Trophoblast cell (in vitro differentiated cells and primary cell): ENCODE data around the gene NRXN2.
A peak's percentile ranks its signal among the peaks of the same experiment; 100 is the strongest.

Experiments
- DNase-seq, 2 donors: peaks; one replicate each; pipeline ENCODE4 v3.0.0-alpha.2; 2016
- H2AFZ ChIP-seq: 2 replicates; pipeline ENCODE4 v1.6.1; 2013; ENCODE audit warnings: low read length, moderate library complexity, mild to moderate bottlenecking; ENCODE audit not compliant: insufficient read depth, poor library complexity
- H2AK5ac ChIP-seq: 2 replicates; pipeline ENCODE4 v1.6.1; 2013; ENCODE audit warnings: mild to moderate bottlenecking, low read length
- H2BK120ac ChIP-seq: 2 replicates; pipeline ENCODE4 v1.6.1; 2013; ENCODE audit warnings: low read length, mild to moderate bottlenecking, moderate library complexity; ENCODE audit not compliant: insufficient read depth, poor library complexity
- H2BK12ac ChIP-seq: 2 replicates; pipeline ENCODE4 v1.6.1; 2013; ENCODE audit warnings: mild to moderate bottlenecking, low read length, moderate library complexity
- H2BK5ac ChIP-seq: 2 replicates; pipeline ENCODE4 v1.6.1; 2013; ENCODE audit warnings: low read length, low read depth, moderate library complexity, mild to moderate bottlenecking; ENCODE audit not compliant: poor library complexity
- H3K14ac ChIP-seq: 2 replicates; pipeline ENCODE4 v1.6.1; 2013; ENCODE audit warnings: mild to moderate bottlenecking, low read length
- H3K18ac ChIP-seq: 2 replicates; pipeline ENCODE4 v1.6.1; 2013; ENCODE audit warnings: mild to moderate bottlenecking, low read length
- H3K23ac ChIP-seq: 2 replicates; pipeline ENCODE4 v1.6.1; 2013; ENCODE audit warnings: low read length
- H3K27ac ChIP-seq: 2 replicates; pipeline ENCODE4 v1.5.1; 2013; ENCODE audit warnings: low read depth, mild to moderate bottlenecking, inconsistent platforms, low read length, moderate library complexity
- H3K27me3 ChIP-seq: 2 replicates; pipeline ENCODE4 v1.6.1; 2013; ENCODE audit warnings: inconsistent platforms, mild to moderate bottlenecking, low read length, moderate library complexity; ENCODE audit not compliant: insufficient read depth
- H3K36me3 ChIP-seq, 2 experiments: 1 replicate in 1 of 2; 2 replicates in 1 of 2; pipeline ENCODE4 v1.6.1; 2013; ENCODE audit warnings: low read length in 2 of 2, mild to moderate bottlenecking in 2 of 2, moderate library complexity in 1 of 2; ENCODE audit not compliant: insufficient read depth in 2 of 2, control insufficient read depth in 1 of 2
- H3K4ac ChIP-seq: 2 replicates; pipeline ENCODE4 v1.6.1; 2013; ENCODE audit warnings: low read depth, mild to moderate bottlenecking, low read length, moderate library complexity
- H3K4me1 ChIP-seq, 2 experiments: 1 replicate in 1 of 2; 2 replicates in 1 of 2; pipeline ENCODE4 v1.6.1; 2013; ENCODE audit warnings: low read length in 2 of 2, mild to moderate bottlenecking in 2 of 2, moderate library complexity in 1 of 2; ENCODE audit not compliant: insufficient read depth in 2 of 2, control insufficient read depth in 1 of 2
- H3K4me2 ChIP-seq: 2 replicates; pipeline ENCODE4 v1.6.1; 2013; ENCODE audit warnings: inconsistent platforms, mild to moderate bottlenecking, low read length, moderate library complexity
- H3K4me3 ChIP-seq: 2 replicates; pipeline ENCODE4 v1.5.1; 2013; ENCODE audit warnings: mild to moderate bottlenecking, low read depth, low read length, inconsistent platforms
- H3K79me1 ChIP-seq: one replicate; pipeline ENCODE4 v1.6.1; 2013; ENCODE audit warnings: low read length
- H3K79me2 ChIP-seq: 2 replicates; pipeline ENCODE4 v1.6.1; 2013; ENCODE audit warnings: low read length, mild to moderate bottlenecking; ENCODE audit not compliant: control insufficient read depth, insufficient read depth, poor library complexity
- H3K9ac ChIP-seq: 2 replicates; pipeline ENCODE4 v1.6.1; 2013; ENCODE audit warnings: mild to moderate bottlenecking, low read length
- H3K9me3 ChIP-seq: 2 replicates; pipeline ENCODE4 v1.6.1; 2013; ENCODE audit warnings: low read depth, mild to moderate bottlenecking, control low read depth, inconsistent platforms, low read length; ENCODE audit not compliant: insufficient read depth
- H4K12ac ChIP-seq: 2 replicates; pipeline ENCODE4 v1.6.1; 2013; ENCODE audit warnings: low read depth, mild to moderate bottlenecking, low read length, moderate library complexity
- H4K8ac ChIP-seq: 2 replicates; pipeline ENCODE4 v1.6.1; 2013; ENCODE audit warnings: low read depth, mild to moderate bottlenecking, low read length, moderate library complexity
- H4K91ac ChIP-seq: one replicate; pipeline ENCODE4 v1.6.1; 2013; ENCODE audit warnings: low read depth, mild to moderate bottlenecking, low read length, moderate library complexity
- WGBS: extraction: QIAGEN DNeasy Blood & Tissue Kit; methylation state at CpG from one replicate; pipeline ENCODE4 v1.1.7; 2013; ENCODE audit warnings: missing lambda C conversion rate; ENCODE audit not compliant: insufficient read length, insufficient coverage; ENCODE audit errors: extremely low coverage; 5-methylcytosine and 5-hydroxymethylcytosine counted together

NRXN2 gene

GRCh38 chr11:64769283-64769682 lies 46.3 kb upstream of the NRXN2 start:
- H2BK12ac ChIP-seq: no peak overlapping the region
- H2BK5ac ChIP-seq: no peak overlapping the region
- no peak overlapping the region for H2BK120ac ChIP-seq
- no peak overlapping the region for H4K8ac ChIP-seq
- peaks cover 67 to 90% of the 10 kb centered on the region in 2 experiments for H3K36me3 ChIP-seq
- no peak overlapping the region for H3K4me3 ChIP-seq
- no peak for DNase-seq
- no peaks in the 10 kb centered on the region for H3K27me3 ChIP-seq
- WGBS: no CpG with 5 or more reads among the region's 6 CpGs
- no peak overlapping the region for H3K18ac ChIP-seq
- H3K27ac ChIP-seq: no peak overlapping the region
- no peaks in the 10 kb centered on the region for H3K79me2 ChIP-seq
- H3K4me1 ChIP-seq: no peaks in the 10 kb centered on the region
- no peak overlapping the region for H3K23ac ChIP-seq
- H3K4me2 ChIP-seq: no peak overlapping the region
- no peaks in the 10 kb centered on the region for H3K9me3 ChIP-seq
- H2AFZ ChIP-seq: no peak overlapping the region
- H3K79me1 ChIP-seq: no peaks in the 10 kb centered on the region
- H3K9ac ChIP-seq: no peak overlapping the region
- H2AK5ac ChIP-seq: no peak overlapping the region
- H3K14ac ChIP-seq: no peak overlapping the region
- no peak overlapping the region for H4K12ac ChIP-seq
- no peak overlapping the region for H4K91ac ChIP-seq
- H3K4ac ChIP-seq: no peak overlapping the region

- no peaks in the 10 kb centered on the region for H3K79me1 ChIP-seq
- no peaks in the 10 kb centered on the region for H3K27me3 ChIP-seq
- no CpG with 5 or more reads among the region's 6 CpGs for WGBS
- peaks cover 0 to 2% of the 10 kb centered on the region in 2 experiments for H3K4me1 ChIP-seq
- no peak overlapping the region for H4K91ac ChIP-seq
- no peak overlapping the region for H2AK5ac ChIP-seq
- H2AFZ ChIP-seq: no peak overlapping the region
- no peak overlapping the region for H3K9ac ChIP-seq
- DNase-seq: no peak
- no peaks in the 10 kb centered on the region for H3K79me2 ChIP-seq
- H4K8ac ChIP-seq: no peak overlapping the region
- H2BK5ac ChIP-seq: no peak overlapping the region
- H2BK12ac ChIP-seq: no peak overlapping the region
- no peak overlapping the region for H3K18ac ChIP-seq
- H3K27ac ChIP-seq: no peak overlapping the region
- no peak overlapping the region for H3K14ac ChIP-seq
- no peaks in the 10 kb centered on the region for H3K9me3 ChIP-seq
- H3K4ac ChIP-seq: no peak overlapping the region
- H4K12ac ChIP-seq: no peak overlapping the region
- H3K23ac ChIP-seq: no peak overlapping the region
- no peak overlapping the region for H3K4me3 ChIP-seq
- no peak overlapping the region for H3K4me2 ChIP-seq
- peaks cover 74 to 92% of the 10 kb centered on the region in 2 experiments for H3K36me3 ChIP-seq
- no peak overlapping the region for H2BK120ac ChIP-seq
These were observed 45.3 kb upstream of the NRXN2 start for GRCh38 chr11:64768300-64768694.

GRCh38 chr11:64767344-64768299 lies 44.6 kb upstream of the NRXN2 start:
- Histone ChIP-seq H3K14ac (no peak overlapping the region), H3K4ac (no peak overlapping the region), H4K8ac (no peak overlapping the region), H2AK5ac (no peak overlapping the region), H3K9ac (no peak overlapping the region), H2BK120ac (no peak overlapping the region), H2BK12ac (no peak overlapping the region), H4K91ac (no peak overlapping the region), H3K18ac (no peak overlapping the region), H2BK5ac (no peak overlapping the region), H3K79me1 (no peaks in the 10 kb centered on the region), H4K12ac (no peak overlapping the region), H3K27ac (no peak overlapping the region), H2AFZ (no peak overlapping the region), H3K27me3 (no peaks in the 10 kb centered on the region), H3K4me3 (no peak overlapping the region), H3K9me3 (no peaks in the 10 kb centered on the region), H3K4me2 (no peak overlapping the region), H3K23ac (no peak overlapping the region), H3K79me2 (no peaks in the 10 kb centered on the region), H3K4me1 (peaks cover 0 to 2% of the 10 kb centered on the region in 2 experiments), H3K36me3 (peaks cover 75 to 93% of the 10 kb centered on the region in 2 experiments)
- WGBS: no CpG with 5 or more reads among the region's 19 CpGs
- DNase-seq: peak; percentile 51 to 81

GRCh38 chr11:64766881-64767280 lies 43.9 kb upstream of the NRXN2 start:
- Histone ChIP-seq H3K4ac (no peak overlapping the region), H3K9ac (no peak overlapping the region), H4K8ac (no peak overlapping the region), H3K9me3 (no peaks in the 10 kb centered on the region), H2AK5ac (no peak overlapping the region), H3K27me3 (no peaks in the 10 kb centered on the region), H3K23ac (no peak overlapping the region), H3K79me2 (no peaks in the 10 kb centered on the region), H2AFZ (no peak overlapping the region), H3K27ac (no peak overlapping the region), H3K18ac (no peak overlapping the region), H3K4me2 (no peak overlapping the region), H3K14ac (no peak overlapping the region), H3K4me3 (no peak overlapping the region), H4K91ac (no peak overlapping the region), H3K36me3 (peaks cover 78 to 95% of the 10 kb centered on the region in 2 experiments), H2BK120ac (no peak overlapping the region), H2BK5ac (no peak overlapping the region), H2BK12ac (no peak overlapping the region), H4K12ac (no peak overlapping the region), H3K79me1 (no peaks in the 10 kb centered on the region), H3K4me1 (peaks cover 0 to 2% of the 10 kb centered on the region in 2 experiments)
- no peak for DNase-seq
- no CpG with 5 or more reads among the region's 11 CpGs for WGBS
